NCI-H69 (cell line): ENCODE data around the gene LNPEP.

Experiments used
- DNase-seq: peaks from one replicate; lab custom pipeline; 2025; lab: John Stamatoyannopoulos, UW

Gene LNPEP

DNA sequence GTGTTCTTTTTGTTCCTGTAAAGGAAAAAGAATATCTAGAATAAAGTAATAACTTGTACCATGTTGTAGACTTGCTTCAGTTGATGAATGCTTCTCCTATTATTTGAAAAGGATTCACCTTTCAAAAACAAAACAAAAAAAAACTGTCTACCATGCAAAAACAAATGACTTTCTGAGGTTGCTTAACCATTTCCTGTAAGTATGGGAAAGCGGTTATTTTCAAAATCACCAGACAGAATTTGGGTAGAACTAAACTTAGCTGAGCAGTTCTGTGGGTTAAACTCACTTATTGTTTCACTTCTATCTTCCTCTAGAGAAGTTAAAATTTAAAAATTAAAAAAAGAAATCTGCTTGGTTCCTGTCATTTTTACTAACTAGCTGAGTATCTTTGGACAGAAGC, 25.2 kb downstream of the LNPEP start:
- no peak for DNase-seq

DNA sequence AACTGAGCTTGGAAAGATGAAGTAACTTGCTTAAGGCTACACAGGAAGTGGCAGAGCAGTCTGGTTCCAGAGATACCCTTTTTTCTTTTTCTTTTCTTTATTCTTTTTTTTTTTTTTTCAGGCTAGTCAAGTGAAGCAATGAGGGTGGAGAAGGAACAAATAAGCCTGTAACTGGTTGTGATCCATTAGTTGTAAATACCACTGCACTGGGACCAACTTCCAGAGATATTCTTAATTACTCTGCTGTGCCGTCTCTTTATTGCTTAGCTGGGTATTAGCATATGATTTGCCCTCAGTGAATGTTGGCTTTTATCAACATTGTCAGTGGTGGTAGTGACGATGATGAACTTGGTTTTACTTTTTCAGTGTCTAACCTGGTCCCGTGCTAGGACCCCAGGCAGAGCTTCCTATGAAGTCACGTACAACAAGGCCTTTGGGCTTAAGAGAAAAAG, 26.7 kb downstream of the LNPEP start:
- peak; percentile 60 for DNase-seq

DNA sequence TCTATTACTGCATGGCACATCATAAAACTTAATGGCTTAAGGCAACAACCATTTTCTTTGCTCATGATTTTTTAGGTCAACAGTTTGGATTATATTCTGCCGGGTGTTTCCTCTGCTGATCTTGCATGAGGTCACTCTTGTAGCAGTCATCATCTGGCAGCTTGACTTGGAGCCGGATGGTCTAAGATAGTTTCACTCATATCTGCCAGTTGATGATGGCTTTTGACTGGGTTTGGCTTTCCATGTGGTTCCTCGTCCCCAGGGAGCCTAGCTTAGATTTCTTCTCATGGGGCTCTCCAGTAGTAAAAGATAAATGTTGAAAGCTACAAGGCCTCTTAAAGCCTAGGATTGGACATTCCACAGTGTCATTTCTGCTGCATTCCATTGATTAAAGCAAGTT, 27.4 kb downstream of the LNPEP start:
- peak; percentile 88 for DNase-seq

DNA sequence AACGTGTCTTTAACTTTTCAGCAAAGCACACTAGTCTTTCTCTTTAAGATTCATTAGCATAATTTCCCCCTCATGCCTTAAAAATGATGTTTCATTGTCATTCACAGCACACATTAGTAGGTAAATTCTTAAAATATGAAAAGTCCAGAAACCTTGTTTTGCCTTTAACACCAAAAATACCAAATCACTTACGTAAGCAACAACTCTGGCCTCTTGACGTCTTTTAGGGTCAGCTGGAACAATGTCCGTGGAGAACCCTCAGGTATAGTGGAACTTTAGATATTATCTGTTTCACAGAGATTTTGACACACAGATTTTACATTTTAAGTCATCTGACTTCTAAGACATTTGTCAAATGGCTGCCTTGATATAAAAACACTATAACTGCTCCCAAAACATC, 30.9 kb downstream of the LNPEP start:
- no peak for DNase-seq

DNA sequence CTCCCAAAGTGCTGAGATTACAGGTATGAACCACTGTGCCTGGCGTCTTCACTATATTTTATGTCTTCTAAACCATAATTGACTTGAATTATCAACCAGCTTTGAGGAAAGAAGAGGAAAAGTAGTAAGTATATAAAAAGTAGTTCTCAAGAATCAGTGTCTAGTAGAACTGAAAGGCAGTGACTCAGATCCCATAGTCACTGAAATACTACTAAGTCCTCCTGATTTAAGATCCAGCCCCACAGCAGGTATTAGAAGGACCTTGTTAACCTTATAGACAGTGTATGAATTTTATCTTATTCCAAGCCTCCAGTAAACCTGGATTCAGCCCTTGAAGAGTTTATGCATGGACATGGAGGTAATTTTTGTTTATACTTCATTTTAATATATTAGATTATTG, 31.5 kb downstream of the LNPEP start:
- no peak for DNase-seq

DNA sequence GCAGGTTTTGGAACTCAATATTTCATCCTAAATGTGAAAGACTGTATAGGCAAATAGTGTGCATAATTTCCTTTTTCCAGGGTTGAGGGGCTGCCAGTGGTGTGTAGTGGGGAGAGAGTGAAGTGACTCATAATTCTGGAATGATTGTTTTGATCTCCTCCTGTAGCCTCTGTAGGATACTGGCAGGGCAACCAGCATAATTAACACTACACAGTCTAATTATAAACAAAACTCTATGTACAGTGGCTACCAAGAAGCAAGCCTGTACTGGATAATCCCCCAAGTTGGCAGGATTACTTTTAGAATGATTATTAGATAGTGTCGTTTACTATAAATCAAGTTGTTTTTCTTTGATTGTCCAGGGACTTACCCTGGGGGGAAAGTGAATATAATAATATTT, 32.2 kb downstream of the LNPEP start:
- peak; percentile 76 for DNase-seq

DNA sequence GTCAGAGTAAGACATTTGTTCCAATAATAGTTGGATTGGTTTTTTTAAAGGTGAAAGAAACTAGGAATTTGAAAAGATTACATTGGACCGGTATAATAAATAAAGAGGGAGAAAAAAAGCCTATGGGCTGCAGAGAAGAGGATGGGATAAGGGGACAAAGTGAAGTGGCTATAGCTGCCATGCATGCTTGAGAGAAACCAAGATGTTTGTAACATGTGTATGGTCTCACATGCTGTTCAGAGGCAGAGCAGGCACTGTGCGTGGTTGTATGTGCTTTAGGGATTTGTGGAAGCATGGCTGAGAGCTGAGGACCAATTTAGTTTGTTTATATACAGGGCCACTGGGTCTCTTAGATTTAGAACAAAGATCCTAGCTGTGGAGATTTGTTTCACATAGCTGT, 32.7 kb downstream of the LNPEP start:
- DNase-seq: peak; percentile 75

DNA sequence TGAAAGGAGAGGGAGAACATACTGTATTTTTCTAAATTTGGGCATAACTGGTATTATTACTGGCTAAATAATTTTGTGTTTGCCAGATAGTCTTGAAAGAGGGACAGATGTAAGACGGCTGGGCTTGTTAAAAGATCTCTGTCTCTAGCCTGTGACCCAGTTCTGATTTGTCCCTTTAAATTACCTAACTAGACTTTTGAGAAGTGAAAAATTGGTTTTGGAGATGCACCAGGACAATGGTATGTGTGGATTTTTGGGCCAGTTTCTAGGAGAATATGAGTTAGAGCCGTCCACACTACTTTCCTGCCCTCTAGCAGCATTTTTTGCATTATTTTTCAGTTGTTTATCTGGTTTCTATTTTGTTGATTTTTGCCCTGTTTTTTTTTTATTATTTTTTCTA, 33.5 kb downstream of the LNPEP start:
- peak; percentile 20 for DNase-seq

DNA sequence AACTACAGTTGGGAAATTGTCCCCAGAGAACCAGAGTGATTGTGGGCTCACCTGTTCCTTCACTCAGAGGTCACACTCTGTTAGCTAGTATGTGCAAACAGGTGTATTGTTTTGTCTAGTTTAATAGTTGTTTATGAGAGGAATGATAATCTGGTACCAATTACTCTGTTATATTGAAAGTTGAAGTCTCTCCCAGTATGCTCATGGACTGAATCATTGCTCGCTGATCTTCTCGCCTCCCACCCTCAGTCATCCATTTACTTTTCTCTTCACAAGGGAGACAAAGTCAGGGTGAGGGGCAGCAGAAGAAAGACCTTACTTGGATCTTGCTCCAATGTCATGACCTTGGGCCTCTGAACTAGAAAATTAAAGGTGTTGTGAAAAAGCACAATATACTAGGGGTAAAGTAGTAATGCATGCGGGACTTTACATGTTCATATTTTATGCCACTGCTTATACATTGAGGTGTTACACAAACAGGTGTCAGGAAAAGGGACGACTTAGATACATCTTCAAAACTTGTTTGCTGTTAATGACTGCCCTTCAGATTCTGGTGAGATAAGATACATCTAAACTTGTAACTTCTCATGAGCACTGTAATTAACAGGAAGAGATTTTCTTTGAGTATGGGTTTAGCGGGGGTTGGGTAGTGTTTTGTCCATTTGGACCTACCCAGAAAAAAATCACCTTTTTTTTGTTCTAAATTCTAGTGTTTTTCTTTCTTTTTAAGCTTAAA, 36.9 kb downstream of the LNPEP start:
- peak; percentile 35 for DNase-seq

DNA sequence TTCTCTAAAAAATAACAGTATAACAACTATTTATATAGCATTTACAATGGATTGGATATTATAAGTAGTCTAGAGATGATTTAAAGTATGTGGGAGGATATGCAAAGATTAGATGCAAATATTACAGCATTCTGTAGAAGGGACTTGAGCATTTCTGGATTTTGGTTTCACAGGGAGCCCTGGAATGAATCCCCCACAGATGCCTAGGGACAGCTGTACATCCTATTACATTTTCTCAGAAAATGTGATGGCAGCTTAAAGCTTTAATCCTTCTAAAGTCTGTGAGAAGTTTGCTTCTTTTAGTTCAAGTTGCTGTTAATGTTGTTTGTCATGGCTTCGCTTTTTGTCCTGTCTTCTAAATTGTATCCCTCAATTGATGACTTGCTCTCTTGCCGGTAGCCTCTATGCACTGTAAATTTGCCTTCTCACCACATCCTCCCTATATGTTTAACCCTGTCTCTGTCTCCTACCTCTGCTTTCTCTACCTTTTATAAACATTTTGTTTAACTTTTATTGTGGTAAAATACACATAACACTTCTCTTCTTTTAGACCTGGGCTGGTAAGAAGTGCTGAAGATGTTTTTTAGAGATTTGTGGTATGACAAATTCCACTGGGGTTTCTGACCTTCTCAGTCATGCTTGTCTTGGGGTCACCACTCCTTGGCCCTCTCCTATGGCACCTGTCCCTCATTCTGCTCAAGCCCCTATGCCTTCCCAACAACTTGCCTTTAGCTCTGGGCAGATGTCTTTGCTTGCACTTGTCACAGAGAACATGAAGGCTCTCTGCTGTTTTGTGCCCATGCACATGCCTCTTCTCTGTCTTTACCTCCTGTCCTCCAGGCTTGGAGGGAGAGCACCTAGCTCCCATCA, 37.9 kb downstream of the LNPEP start:
- DNase-seq: no peak

DNA sequence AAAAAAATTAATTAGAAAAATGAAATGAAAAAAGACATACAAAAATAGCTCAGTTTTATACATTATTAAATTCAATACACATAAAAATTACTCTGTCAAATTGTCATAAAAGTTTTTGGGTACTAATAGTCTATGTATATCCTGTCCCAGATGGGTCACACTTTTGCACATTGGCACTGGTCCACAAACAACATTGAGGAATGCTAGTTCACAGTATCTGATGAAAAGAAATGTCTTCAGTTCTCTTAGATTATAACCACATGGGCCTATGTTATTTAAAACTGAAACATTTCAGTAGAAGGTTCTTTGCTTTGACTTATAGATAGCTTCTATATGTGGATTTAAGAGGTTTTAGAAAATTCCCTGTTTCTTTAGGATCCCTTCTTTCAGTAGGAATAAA, 39.8 kb downstream of the LNPEP start:
- no peak for DNase-seq

DNA sequence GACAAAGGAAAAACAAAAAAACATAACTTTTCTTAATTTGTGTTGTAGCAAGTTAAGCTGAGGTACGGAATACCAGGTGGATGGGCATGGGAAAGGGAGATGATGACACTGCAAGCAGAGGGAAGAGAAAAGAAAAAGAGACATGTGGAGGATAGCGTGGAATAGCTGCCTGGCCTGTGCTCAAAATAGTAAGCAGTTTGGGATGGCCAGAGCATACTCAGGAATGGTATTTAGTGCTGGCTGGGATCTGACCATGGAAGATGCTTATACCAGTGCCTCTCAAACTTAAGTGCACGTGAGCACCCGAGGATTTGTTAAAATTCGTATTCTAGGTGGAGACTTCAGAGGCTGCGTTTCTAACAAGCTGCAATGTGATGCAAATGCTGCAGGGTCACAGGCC, 41.3 kb downstream of the LNPEP start:
- DNase-seq: no peak

DNA sequence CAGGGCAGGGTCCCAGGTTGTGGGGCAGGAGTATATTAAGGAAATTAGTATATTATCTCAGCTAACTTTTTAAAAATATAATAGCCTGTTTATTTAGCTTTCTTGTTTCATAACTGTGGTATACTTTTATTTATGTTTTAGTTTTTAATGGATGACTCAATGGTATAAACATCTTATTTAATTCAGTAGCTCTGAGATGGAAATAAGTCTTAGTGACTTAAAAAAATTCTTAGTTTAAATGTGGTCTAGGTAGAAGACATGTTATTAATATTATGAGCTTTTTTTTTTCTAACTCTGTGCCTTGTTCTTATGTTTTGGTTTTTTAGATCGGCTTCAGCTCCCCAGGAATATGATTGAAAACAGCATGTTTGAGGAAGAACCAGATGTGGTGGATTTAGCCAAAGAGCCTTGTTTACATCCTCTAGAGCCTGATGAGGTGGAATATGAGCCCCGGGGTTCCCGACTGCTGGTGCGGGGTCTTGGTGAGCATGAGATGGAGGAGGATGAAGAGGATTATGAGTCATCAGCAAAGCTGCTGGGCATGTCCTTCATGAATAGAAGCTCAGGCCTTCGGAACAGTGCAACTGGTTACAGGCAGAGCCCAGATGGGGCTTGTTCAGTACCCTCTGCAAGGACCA, 43.1 kb downstream of the LNPEP start:
- no peak for DNase-seq

DNA sequence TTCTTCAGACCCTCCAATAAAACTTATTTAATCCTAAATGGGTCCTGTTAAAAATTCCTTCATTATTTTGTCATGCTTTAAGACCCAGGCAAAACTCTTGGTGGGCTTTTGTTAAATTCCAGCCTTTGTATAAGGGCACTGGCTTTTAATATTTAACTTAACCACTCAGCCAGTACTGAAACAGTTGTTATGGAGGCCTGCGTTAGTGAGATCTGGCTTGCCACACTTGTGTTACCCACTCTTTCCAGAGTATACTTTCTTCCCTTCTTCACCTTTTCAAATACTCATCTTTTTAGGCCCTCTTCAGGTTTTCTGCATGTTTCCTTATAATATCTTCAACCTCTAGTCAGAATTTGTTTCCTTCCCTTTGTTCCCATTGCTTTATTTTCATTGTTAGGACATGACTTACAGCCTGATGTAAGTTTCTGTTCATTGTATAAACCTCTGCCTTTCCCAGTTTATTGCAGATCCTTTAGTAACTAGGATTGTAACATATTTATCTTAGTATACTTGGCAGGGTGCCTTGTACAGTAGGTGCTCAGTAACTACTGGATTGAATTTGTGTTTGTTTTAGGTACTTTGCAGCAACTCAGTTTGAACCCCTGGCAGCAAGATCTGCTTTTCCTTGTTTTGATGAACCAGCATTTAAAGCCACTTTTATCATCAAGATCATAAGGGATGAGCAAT, 48.8 kb downstream of the LNPEP start:
- peak; percentile 17 for DNase-seq

DNA sequence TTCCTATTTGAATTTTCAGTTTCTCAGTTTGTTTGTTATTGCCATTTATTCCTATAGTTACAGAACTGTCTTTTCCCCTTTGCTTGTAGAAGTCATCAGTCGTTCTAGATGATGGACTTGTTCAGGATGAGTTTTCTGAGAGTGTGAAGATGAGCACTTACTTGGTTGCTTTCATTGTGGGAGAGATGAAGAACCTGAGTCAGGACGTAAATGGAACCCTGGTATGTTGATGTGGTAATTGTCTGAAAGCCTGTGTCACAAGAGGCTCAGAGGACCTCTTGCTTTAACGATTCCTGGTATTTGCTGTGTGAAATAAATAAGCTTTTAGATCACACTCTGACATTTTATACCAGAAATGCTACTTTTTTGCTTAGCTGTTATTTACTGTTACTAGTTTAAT, 50.6 kb downstream of the LNPEP start:
- DNase-seq: no peak

DNA sequence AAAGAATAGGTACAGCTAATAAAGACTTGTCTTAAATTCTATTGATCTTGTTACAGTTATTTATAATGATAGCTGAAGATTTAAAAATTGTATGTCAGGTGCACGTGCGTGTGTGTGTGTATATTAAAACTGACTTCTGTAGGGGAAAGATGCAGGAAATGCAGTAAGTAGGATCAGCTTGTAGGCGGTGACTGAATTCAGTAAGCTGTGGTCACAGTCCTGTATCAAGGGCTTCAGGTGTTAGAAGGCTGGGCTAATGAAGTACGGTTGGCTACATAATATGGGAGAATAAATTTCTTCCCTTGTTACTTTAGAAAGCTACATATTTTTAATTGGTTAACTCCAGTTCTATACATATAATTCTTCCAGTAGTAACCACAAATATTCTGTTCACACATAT, 54.2 kb downstream of the LNPEP start:
- no peak for DNase-seq

DNA sequence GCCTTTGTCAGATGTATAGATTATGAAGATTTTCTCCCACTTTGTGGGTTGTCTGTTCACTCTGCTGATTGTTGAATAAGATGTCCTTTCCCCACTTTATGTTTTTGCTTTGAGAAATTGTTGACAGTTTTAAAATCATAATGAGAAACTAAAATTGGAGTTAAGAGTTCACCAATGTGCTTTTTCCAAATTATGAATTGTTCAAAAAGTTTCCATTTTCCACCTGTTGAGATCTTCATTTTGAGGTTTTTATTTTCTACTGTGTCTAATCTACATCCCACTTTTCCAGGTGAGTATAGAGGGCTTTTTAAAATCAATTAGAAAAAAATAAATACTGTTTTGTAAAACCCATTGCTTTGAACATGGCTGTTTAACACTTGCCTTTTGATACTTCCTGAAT, 55.8 kb downstream of the LNPEP start:
- DNase-seq: no peak

DNA sequence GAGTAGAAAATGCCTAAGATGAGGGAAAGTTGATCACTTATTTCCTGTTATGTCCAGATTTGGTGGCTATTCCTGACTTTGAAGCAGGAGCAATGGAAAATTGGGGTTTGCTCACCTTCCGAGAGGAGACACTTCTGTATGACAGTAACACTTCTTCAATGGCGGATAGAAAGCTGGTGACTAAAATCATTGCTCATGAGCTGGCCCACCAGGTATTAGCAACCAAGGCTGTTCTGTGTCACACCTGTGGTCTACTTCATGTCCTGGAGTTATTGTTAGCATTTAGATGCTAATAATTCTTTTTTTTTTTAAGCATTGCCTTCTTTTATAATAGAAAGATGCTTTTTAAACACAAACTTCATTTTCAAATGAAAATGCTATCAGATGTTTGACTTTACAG, 57.9 kb downstream of the LNPEP start:
- DNase-seq: no peak

DNA sequence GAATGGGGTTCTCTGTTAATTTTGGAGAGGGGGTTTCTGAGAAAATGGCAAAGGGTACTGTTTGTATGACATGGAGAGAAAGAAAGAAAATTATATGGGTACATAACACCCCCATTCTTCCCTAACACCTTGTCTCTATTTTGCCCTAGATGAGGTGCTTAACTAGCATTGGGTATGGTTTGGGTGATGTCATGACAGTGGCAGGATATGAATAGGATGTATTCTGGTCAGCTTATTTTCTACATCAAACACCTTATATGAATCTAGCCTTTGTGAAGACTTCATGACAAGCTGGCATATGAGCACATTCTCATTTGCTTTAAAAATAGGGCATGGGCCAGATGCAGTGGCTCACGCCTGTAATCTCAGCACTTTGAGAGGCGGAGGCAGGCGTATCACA, 58.6 kb downstream of the LNPEP start:
- DNase-seq: no peak

DNA sequence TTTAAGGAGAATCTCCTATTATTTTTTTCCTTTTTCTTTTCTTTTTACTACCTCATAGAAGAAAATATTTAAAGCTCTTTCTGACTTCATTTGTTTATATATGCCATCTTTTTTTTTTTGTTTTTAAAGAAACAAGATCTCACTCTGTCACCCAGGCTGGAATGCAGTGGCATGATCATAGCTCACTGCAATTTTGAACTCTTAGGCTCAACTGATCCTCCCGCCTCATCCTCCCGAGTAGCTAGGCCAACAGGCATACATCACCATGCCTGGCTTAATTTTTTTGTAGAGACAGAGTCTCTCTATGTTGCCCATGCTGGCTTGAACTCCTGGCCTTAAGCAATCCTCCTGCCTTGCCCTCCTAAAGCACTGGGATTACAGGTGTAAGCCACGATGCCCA, 59.5 kb downstream of the LNPEP start:
- no peak for DNase-seq

DNA sequence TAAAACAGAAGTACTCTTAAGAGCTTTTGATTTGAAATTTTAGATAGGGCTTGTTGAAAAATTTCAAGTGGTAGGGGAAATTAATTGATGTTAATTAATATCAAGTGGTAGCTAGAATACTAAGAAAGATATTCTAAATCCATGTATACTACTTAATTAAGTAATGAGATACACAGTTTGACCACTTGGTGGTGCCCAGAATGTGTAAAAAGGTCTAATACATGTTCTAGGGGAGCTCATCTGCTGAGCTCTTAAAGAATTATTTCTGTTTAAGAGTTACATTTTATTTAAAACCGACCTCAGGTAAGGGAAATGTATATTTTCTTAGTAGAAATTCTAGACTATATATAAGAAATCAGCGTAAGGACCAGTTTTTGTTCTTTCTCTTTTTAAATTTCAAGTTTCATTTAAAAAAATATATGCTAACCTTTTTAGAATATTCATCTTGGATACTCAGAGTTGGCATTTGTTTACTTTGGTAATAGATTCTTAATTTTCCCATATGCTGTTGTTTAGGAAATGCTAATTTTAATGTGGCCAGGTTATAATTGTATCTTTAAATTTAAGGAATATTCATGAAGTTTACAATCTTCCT, 61.5 kb downstream of the LNPEP start:
- peak; percentile 77 for DNase-seq

DNA sequence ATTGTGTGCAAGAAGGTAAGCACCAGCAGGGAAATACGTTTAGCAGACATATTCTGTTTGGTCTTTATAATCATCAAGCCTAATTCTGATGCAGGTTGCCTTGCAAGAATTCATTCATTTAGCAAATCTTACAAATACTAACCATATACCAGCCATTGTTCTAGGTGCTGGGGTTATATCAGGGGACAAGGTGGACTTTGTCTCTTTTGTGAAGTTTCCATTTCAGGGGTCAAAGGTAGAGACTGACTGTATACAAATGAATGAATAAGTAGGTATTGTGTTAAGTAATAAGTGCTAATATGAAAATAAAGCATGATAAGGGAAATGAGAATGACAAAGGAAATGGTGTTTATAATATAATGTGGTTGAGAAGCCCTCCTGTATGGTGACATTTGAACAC, 64.0 kb downstream of the LNPEP start:
- no peak for DNase-seq
